NCI-H460 (cell line): ENCODE measurements around the gene MRPL52. TPM values are rescaled to one million over a fixed set of nuclear protein-coding genes. Genes with fewer than 3 reads are reported as not detected.
"Not testable (repeated sequence)": the region's sequence is repeated elsewhere in the genome, so short reads cannot be mapped to it uniquely, and the experiment has no call there.

Source experiments
- DNase-seq: peaks from one replicate; pipeline ENCODE4 v3.0.0-alpha.2; 2016; ENCODE audit warnings: low read depth; ENCODE audit errors: extremely low read depth
- polyA plus RNA-seq: library from polyadenylated mRNA; depleted of rRNA; stranded (reverse); fragments of >200 nt; gene quantifications from 2 replicates; pipeline ENCODE4 v1.2.3, GENCODE V29; 2014; cell fraction: nucleus; rRNA removed
- total RNA-seq: library from RNA; depleted of rRNA; stranded (reverse); fragments of >200 nt; shearing (Covaris generic); gene quantifications from 2 replicates; pipeline ENCODE4 v1.2.3, GENCODE V29; 2014; rRNA removed

The MRPL52 gene
- total RNA-seq, result 58.9 and 68.9 TPM in 2 replicates
- 106 and 201 TPM in 2 replicates for polyA plus RNA-seq

DNA sequence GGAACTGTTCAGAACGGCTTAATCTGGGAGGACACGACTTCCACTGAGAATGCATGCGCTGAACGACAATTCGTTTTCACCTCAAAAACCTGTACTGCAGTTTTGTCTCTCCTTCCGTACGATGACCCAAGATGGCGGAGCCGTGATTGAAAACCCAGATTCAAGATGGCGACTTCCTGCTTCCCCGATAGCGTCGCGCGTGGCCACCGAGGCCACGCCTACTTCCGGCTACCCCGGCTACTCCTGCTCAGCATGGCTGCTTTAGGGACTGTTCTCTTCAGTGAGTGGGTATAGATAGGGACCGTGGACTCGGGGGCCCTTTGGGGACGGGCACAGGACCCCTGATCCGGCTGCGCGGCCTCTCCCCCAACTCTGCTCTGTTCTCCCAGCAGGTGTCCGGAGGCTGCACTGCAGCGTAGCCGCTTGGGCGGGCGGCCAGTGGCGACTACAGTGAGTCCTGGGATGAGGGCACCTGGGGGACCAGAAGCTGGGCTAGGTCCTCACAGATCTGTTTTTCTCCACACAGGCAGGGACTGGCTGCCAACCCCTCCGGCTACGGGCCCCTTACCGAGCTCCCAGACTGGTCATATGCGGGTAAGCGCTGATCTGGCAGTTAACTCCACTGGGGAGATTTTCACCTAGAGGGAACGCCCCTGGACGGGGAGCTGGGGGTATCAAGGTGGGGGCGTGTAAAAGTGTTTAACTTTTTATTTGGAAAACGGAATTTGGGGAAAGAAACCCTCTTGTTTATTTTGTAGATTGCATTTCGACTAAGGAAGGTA is at the start of gene MRPL52:
Gene MRPL52 (plus strand): TSS at position 227 of the 782 bp plus-strand sequence. CDS start 26 bp downstream, at position 253.
- DNase-seq, result peak; percentile 86

DNA sequence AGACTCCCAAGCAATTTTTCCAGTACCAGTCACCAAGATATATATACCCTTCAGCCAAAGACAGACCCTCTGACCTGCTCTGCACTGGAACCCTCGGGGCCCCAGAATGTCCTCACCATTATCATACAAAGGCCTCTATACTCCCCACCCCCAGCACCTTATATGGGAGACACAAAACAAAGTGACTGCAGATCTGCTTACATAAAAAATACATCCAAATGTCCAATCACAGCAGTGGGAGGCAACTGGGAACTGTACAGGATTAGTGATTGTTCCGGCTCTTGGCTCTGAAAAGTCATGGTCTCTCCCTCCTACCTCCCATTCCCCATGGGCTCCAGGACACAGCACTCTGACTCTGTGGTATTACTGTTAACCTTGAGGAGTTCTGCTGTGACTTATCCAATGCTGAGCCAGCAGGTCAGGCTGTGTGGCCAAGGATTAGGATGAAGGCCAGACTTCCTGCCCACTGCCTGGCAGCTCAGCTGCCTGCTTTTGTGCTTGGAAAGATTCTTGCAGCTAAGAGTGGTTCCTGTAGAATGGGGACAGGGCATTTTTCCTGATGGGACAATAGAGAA is 49.5 kb upstream of the MRPL52 start:
- no peak for DNase-seq

DNA sequence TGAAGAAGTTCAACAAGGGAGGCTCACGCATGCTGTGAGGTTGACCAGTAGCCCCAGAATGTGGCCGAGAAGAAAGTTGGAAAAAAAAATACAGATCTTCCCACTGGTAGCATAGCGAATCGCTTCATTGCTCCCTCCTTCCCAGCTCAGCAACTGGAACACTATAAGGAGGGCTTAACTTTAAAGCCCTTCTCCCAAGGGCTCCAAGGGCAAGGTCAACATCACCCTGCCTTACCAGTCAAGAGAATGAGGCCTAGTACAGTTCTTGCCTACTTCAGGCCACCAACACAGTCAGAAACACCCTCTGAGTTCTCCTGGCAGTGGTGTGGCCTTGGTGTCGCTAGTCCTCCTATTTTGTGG is 48.8 kb upstream of the MRPL52 start:
- DNase-seq, result no peak

DNA sequence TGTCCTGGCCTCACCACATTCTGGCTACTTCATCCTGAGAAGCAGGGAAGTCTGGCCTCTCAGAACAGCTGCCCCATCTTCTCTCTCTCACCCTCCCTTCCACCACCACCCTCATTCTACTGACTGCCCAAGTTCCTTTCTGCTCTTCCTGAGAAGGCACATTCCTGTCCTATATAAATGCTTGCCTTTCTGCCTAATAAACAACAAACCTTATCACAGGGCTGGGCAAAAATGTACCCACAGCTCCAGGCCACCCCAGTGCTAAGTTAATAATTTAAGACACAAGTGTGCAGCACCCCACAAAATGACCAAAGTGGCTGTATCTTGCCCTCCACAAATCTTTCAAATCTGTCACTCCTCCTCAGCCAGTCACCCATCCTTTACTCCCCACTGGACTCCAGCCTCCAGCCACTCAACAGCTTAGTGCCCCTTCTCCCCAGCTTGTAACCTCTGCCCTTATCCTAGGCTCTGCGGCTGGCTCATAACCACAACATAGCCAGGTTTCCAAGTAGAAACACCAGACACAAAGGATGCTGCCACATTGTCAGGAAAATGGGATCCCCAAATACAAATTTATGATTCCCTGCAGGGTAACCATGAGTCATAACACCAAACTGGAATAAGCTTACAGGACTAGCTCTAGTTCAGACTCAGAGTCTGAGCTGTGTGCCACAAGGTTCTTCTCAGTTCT is 48.2 kb upstream of the MRPL52 start:
- no peak for DNase-seq

DNA sequence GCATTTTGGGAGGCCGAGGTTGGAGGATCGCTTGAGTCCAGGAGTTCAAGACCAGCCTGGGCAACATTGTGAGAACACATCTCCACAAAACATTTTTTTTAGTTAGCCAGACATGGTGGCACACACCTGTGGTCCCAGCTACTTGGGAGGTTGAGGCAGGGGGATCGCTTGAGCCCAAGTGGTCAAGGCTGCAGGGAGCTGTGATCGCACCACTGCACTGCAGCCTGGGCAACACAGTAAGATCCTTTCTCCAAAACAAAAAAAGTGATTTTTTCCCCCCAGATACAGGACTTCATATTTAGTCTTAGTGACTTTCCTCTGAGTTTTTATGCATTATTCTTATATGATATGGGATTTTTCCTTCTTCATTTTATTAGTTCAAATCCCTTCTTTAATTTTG is 43.0 kb upstream of the MRPL52 start:
- DNase-seq, result no peak

DNA sequence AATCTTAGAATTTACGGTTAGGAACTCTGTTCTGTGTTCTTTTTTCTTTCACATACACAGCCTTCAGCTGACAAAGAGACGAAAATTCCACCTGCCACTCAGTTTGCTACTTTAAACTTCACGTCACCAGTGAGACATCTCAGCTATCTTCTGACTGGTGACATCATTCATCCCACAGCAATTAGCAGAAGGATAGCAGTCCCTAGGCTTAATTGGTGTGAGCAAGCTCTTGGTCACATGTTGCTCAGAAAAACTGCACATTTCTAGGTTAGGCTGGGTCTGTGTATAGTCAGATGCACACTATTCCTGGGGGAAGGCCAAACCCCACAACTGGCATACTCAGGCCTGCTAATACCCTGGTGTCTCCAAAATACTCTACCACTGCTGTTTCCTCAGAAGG is 38.4 kb upstream of the MRPL52 start:
- DNase-seq, result no peak

DNA sequence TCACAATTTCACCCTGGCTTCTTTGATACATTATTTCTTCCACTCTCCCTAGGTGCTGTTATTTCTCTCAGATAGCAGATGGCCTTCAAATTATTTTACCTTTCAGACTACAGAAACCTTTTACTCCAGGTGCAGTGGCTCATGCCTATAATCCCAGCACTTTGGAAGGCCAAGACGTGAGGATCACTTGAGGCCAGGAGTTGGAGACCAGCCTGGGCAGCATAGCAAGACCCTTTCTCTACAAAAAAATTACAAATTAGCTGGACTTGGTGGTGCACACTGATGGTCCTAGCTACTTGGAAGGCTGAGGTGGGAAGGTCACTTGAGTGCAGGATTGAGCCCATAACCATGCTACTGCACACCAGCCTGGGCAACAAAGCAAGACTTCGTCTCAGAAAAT is 37.5 kb upstream of the MRPL52 start:
- DNase-seq, result no peak

DNA sequence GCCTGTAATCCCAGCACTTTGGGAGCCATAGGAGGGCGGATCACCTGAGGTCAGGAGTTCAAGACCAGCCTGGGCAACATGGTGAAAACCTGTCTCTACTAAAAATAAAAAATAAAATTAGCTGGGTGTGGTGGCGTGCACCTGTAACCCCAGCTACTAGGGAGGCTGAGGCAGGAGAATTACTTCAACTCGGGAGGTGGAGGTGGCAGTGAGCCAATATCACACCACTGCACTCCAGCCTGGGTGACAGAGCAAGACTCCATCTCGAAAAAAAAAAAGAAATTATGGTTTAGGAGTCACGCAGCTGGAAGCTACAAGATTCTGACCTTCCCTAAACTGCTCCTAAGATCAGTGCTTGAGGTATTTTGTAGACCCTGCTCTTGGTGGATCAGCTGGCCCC is 36.1 kb upstream of the MRPL52 start:
- DNase-seq, result not testable (repeated sequence)

DNA sequence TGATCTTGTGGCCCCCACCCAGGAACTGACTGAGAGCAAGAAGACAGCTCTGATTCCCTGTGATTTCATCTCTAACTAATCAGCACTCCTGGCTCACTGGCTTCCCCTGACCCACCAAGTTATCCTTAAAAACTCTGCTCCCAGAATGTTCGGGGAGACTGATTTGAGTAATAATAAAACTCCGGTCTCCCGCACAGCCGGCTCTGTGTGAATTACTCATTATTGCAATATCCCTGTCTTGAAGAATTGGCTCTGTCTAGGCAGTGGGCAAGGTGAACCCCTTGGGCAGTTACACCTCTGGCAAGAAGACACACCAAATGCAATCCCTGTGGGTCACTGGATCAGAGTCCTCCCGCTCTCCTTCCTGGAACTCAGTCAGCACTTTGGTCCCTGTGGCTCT is 35.7 kb upstream of the MRPL52 start:
- no peak for DNase-seq

DNA sequence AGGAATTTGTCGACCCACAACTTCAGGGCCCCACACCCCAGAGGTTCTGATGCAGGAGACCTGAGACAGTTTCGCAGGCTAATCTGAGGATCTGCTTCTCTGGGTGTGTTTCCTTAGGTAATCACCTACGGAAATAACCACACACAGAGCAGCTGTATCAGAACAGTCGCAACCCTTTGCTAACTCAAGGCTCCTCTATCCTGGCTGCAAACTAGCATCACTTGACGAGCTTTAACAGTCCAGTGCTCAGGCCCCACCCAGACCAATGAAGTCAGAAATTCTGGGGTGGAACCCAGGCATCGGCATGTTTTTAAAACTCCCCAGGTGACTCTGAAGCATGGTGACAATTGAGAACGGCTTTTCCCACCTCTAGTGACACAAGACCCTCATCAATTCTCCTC is 35.1 kb upstream of the MRPL52 start:
- no peak for DNase-seq

DNA sequence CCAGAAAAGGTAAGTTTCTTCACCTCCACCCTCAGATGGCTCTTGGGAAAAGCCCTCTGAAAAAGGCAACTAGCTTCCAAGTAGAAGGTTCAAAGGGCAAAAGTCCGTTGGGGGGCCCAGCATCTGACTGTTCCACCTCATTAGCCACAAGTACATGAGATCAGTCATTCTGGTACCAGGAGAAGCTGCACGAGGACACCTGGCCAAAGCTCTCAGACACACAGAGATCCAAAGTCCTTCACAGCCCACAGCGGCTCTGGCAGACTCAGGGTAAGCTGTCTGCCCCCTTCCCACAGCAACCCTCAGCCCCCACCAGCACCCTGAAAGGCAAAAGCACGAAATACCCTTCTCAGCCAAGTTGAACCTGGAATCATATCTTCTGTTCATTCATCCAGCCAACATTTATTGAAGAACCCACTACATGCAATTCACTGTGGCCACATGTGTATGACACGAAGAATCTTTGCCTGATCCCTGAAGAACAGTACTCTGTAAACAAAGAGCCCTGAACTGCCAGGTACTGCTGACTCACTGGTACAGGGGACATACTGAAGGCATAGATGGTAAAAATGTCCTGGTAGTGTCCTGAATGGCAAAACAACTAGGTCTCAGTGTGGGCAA is 33.5 kb upstream of the MRPL52 start:
- no peak for DNase-seq

DNA sequence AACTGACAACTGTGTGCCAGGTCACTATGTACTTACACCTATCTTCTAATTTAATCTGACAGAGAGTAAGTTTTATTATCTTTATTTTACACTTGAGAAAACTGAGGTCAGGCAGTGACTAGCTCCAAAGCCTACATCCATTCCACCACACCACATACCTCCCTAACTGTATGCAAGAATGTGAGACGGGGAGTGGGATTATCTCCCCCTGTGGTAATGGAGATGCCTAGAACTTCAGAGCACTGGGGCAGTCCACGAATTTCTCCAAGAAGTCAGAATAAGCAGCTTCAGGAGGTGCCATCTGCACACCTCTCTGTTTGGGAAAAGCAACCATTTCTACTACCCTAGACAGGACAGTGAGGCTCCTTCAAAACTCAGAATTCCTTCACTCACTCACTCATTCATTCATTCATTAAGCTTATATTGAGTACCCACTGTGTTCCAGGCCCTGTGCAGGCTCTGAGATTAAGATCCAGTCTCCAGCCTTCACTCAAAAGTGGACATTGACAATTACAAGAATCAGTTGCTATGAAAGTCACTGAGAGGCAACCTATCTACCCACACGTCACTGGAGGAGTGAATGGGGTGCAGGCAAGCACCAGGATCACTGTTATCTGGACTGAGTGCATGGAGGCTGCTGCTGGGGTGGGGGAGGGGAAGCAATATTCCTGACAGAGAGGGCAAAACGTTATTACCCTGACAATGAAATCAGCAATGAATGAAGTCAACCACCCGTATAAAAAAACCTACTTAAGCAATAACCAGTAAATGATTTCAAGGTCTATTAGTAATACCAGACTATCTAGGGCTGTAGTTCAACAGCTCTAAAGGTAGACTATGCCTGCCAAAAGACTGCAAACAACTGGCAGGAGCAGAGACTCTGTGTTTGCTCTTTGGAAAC is 32.4 kb upstream of the MRPL52 start:
- DNase-seq, result no peak

DNA sequence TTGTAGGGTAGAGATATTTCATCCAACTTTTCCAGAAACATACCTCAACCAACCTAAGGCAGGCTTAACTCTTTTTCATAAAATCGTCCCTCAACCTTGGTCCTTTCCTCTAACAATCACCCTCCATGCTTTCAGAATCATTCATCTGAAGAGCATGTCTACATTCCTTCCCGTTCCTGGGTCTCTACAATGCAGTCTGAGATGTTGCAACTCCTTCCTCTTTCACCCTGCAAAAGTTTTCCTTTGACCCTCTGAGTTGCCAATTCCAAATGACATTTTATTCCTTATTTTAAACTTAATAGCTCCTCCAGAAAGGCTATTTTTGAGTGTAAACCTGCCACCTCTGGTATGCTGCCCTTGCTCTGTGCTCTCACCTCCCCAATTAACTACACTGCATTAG is 31.2 kb upstream of the MRPL52 start:
- no peak for DNase-seq

DNA sequence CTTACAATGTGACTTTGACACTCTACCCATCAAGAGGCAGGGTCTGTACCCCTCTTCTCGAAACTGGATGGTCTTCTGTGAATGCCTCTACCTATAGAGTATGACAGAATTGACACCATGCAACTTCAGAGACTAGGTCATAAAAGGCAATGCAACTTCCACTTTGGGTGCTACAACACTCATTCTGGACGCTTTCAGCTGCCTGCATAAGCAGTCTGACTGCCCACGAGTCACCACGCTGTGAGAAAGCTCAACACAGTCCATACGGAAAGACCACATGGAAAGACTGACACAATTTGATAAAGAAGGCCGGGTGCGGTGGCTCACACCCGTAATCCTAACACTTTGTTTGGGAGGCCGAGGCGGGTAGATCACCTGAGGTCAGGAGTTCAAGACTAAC is 29.3 kb upstream of the MRPL52 start:
- no peak for DNase-seq

DNA sequence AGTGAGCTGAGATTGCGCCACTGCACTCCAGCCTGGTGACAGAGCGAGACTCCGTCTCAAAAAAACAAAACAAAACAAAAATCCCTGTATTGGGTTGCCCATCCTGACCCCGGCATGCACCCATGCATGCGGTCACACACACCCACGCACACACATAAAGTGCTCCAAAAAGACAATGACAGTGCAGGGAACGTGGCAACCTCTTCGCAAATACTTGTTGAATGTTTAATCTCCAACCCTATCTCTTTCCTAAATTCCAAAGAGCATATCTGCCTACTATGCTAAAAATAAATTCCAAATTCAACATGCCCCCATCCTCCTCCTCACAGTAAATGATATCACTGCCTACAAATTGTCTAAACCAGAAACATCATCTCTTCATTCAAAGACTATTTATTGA is 28.0 kb upstream of the MRPL52 start:
- no peak for DNase-seq

DNA sequence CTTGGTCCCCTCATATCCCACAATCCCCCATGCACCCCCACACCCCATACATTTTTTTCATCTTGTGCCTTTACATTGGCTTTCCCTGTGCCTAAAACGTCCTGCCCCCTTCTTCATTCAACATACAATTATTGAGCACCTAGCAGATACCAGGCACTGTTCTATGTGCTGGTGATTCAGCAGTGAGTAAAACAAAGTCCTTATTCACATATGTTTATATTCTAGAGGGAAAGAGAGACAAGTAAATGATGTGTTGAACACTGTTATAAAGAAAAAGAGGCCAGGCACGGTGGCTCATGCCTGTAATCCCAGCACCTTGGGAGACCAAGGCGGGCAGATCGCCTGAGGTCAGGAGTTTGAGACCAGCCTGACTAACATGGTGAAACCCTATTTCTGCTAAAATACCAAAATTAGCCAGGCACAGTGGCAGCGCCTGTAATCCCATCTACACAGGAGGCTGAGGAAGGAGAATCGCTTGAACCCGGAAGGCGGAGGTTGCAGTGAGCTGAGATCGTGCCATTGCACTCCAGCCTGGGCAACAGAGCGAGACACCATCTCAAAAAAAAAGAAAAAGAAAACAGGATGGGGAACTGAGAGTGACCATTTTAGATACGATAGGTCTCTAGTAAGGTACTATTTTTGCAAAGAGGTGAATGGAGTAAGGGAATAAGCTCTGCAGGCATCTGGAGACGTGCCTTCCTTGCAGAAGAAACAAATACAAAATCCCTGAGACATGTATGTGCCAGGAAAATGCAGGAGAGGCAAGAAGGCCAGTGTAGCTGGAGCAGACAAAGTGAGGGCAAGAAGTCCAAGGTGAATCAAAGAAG is 26.6 kb upstream of the MRPL52 start:
- no peak for DNase-seq

DNA sequence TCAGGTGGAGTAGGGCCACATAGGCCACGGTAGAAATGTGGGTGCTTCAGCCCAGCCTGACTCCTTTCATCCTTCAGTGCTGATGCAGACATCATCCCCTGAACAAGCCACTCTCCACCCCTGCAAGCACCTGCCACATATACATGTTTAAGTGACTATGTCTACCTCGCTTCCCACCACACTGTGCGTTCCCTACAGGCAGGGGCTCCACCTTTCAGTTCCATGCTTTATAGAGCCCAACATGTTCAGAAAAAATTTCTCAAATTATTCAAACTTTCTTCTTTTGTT is 26.1 kb upstream of the MRPL52 start:
- DNase-seq, result no peak

DNA sequence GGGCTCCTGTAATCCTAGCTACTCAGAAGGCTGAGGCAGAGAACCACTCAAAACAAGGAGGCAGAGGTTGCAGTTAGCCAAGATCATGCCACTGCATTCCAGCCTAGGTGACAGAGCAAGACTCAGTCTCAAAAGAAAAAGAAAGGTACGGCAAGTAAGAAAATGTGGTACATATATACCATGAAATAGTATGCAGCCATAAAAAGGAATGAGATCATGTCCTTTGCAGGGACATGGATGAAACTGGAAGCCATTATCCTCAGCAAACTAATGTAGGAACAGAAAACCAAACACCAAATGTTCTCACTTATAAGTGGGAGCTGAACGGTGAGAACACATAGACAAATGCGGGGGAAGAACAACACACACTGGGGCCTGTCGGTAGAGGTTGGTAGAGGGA is 24.5 kb upstream of the MRPL52 start:
- not testable (repeated sequence) for DNase-seq

DNA sequence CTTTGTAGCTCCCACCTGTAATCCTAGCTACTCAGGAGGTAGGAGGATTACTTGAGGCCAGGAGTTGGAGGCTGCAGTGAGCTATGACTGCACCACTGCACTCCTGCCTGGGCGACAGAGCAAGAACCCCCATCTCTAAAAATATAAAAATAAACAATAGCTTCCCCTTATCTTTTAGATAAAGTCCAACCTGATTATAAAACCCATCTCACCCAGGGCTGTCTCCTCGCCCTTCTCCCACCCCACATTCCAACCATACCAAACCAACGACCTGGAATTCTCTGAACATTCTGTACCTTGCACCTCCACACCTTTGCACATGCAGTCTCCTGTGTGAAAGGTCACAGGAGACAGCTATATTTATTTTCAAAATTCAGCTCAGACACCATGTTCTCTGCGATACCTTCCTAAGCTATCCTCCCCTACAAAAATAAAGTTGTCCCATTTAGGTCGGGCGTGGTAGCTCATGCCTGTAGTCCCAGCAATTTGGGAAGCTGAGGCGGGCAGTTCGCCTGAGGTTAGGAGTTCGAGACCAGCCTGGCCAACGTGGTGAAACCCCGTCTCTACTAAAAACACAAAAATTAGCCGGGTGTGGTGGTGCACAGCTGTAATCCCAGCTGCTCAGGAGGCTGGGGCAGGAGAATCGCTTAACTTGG is 22.1 kb upstream of the MRPL52 start:
- no peak for DNase-seq
